Measurements from ENCODE around the gene ACER2.
A peak's percentile ranks its signal among the peaks of the same experiment; 100 is the strongest.

Gene ACER2

GRCh38 chr9:19490269-19490668, 81.5 kb downstream of the ACER2 start:
- no peak for DNase-seq

DNA sequence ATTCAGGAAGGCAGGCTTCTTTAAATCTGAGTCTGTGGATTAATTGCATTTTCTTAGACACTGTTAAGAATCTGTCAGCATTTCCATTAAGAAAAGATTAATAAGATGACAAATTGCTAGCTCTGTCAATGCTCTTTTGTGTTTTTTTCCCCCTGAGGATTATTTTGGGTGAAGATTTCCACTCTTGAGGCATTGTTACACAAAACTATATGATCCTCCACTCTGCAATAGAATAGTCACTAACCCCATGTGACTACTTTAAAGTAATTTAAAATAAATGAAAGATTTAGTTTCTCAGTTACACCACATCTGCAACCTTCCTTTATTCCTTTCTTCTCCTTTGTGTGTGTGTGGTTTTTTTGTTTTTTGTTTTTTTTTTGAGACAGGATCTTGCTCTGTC, 82.0 kb downstream of the ACER2 start:
- no peak for DNase-seq

DNA sequence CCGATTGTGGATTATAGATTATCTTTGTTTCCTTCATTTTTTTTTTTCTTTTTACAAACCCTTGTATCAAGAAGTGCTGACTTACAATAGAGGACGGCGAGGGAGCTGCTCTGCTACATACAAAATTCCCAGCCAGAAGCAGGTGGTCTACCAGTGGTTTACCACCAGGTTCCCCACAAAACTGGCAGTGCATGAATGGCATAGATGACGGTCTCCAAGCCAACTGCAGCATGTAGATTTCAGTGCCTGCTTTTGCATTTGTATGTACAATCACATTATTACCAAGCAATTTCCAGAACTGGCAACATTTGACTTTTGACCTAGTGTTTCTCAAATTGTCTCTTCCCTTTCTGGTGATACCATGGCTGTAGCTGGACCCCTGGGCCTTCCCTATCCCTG, 84.0 kb downstream of the ACER2 start:
- DNase-seq = no peak

GRCh38 chr9:19493174-19493811, 84.5 kb downstream of the ACER2 start:
- DNase-seq = peak; percentile 47

GRCh38 chr9:19493876-19494275, 85.1 kb downstream of the ACER2 start:
- no peak for DNase-seq

DNA sequence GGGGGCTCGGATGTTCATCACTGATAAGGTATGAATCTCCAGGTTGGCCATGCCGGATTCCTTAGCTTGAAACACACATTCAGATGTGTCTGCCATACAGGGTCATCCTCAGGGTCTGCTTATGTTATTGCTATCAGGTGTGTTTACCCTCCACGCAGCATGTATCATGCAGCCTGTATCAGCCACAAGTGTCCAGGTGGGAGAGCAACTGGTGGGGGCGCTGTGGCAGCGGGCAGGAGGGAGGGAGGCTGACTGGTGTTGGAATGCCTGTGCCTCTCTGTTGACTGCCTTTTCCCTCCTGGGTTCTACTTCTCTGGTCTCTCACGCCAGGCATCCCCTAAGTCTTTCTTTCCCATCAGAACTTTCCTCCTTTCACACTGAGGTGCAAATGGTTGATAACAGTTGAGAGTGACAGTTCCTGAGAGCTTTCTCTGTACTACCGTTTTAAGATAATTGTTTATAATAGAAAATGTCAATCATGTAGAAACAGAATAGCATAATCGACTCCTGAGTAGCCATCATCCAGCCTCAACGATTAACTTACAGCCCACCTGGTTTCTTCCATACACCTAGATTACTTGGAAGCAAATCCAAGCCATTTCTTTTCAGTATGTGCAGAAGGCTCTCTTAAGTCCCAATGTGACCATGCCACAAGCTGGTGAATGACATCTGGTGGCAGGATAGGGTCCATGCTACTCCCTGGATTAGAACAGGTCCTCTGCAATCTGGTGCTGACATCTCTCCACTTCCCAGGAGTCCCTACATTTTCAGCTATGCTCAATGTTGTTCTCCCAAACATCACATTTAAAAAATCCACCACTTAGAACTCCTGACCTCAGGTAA, 86.6 kb downstream of the ACER2 start:
- DNase-seq = no peak

DNA sequence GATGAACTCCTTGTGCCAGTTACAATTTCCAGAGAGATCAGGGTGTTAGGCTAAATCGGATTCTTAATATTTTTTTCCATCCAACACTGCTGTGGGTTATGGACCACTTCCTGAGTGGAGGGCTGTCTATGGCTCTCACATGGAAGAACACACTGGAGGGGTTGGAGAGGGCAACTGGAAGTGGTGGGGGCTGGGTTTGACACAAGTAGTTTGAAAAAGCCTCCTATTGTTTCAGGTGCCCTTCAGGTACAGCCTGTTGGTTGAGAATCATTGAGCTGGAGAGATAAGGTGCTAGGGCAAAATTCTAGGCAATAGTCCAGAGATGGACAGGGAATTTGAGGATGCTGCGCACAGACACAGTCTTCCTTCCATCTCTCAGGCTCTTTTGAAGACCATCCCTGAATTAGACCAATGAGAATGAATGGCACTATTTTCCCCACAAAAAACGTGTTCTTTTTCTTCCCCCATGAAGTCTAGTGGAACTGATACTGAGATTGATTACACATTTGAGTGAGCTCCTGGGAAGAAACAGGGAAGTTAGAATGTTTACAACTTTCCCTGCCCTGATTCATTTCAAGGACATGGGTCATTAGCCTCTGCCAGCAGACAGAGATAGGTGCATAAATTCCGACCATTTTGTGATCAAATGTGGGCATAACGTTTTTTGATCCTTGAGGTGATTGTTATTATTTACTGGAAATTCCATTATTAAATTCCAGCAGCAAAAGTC, 87.7 kb downstream of the ACER2 start:
- DNase-seq = no peak

GRCh38 chr9:19497276-19497675, 88.5 kb downstream of the ACER2 start:
- DNase-seq = no peak

- no peak for DNase-seq
Measured at GRCh38 chr9:19498015-19498414, 89.2 kb downstream of the ACER2 start.
